ENCODE data around the gene KIAA0232. TPM values are rescaled to one million over a fixed set of nuclear protein-coding genes. Genes with fewer than 3 reads are reported as not detected.

The KIAA0232 gene
- polyA plus RNA-seq, 1 donor (not counting 4 experiments of a cell fraction or from before 2014, with no cell fraction given): 10.0 TPM

- Histone ChIP-seq H3K27me3 (ENCODE audit: control insufficient read depth, extremely low read depth, insufficient read depth, low read length) (peaks cover 33% of the 10 kb centered on the region), H3K79me2 (ENCODE audit: control insufficient read depth, insufficient read depth, low read length) (no peaks in the 10 kb centered on the region), H3K27ac (ENCODE audit: control insufficient read depth, insufficient read depth, low read length) (no peak overlapping the region), H3K4me1 (ENCODE audit: control insufficient read depth, extremely low read depth, insufficient read depth, low read length) (peaks cover 32% of the 10 kb centered on the region), H2AFZ (ENCODE audit: control insufficient read depth, low read length) (no peak overlapping the region), H3K9ac (ENCODE audit: control insufficient read depth, extremely low read depth, insufficient read depth, low read length) (no peak overlapping the region), H3K4me3 (ENCODE audit: control insufficient read depth in 2 of 3, extremely low read depth in 1 of 3, insufficient read depth in 2 of 3, low read depth in 1 of 3, low read length in 3 of 3) (no peak overlapping the region), H4K20me1 (ENCODE audit: control insufficient read depth, extremely low read depth, insufficient read depth, low read length) (no peaks in the 10 kb centered on the region), H3K4me2 (ENCODE audit: control insufficient read depth, extremely low read depth, insufficient read depth, low read depth, low read length) (peak overlapping the region; percentile 12), H3K9me3 (ENCODE audit: control insufficient read depth, low read depth, low read length) (no peaks in the 10 kb centered on the region), H3K36me3 (ENCODE audit: control insufficient read depth in 2 of 2, extremely low read depth in 1 of 2, insufficient read depth in 2 of 2, low read length in 2 of 2) (no peaks in the 10 kb centered on the region), H3K9me1 (ENCODE audit: control insufficient read depth, extremely low read depth, insufficient read depth, low read length) (no peaks in the 10 kb centered on the region)
- no peak for TF ChIP-seq EZH2 (IDR thresholded peaks at IDR 0.05; ENCODE audit: low read length)
- no peak for TF ChIP-seq CTCF (optimal IDR thresholded peaks at IDR 0.05 in 1 of 3, IDR thresholded peaks at IDR 0.05 in 1 of 3, conservative IDR thresholded peaks at IDR 0.05 in 1 of 3; ENCODE audit: extremely low read depth in 1 of 3, insufficient read depth in 2 of 3, low read length in 3 of 3)
- dilution Hi-C loops (cut with MboI; ENCODE audit: extremely low pct_ligation_motif_present, low sequenced_read_pairs): no loop called here
- FAIRE-seq: no peak
- no peak for DNase-seq (ENCODE audit: low read depth, low spot score)
These were observed 9.4 kb upstream of the KIAA0232 start for GRCh38 chr4:6773106-6773505.

GRCh38 chr4:6773616-6774540, 8.6 kb upstream of the KIAA0232 start:
- Histone ChIP-seq H3K79me2 (ENCODE audit: control insufficient read depth, insufficient read depth, low read length) (no peaks in the 10 kb centered on the region), H3K27ac (ENCODE audit: control insufficient read depth, insufficient read depth, low read length) (no peak overlapping the region), H3K4me1 (ENCODE audit: control insufficient read depth, extremely low read depth, insufficient read depth, low read length) (peaks cover 26% of the 10 kb centered on the region), H3K36me3 (ENCODE audit: control insufficient read depth in 2 of 2, extremely low read depth in 1 of 2, insufficient read depth in 2 of 2, low read length in 2 of 2) (no peaks in the 10 kb centered on the region), H3K4me3 (ENCODE audit: control insufficient read depth in 2 of 3, extremely low read depth in 1 of 3, insufficient read depth in 2 of 3, low read depth in 1 of 3, low read length in 3 of 3) (no peak overlapping the region), H3K9me1 (ENCODE audit: control insufficient read depth, extremely low read depth, insufficient read depth, low read length) (no peaks in the 10 kb centered on the region), H4K20me1 (ENCODE audit: control insufficient read depth, extremely low read depth, insufficient read depth, low read length) (no peaks in the 10 kb centered on the region), H3K9me3 (ENCODE audit: control insufficient read depth, low read depth, low read length) (no peaks in the 10 kb centered on the region), H2AFZ (ENCODE audit: control insufficient read depth, low read length) (no peak overlapping the region), H3K9ac (ENCODE audit: control insufficient read depth, extremely low read depth, insufficient read depth, low read length) (no peak overlapping the region), H3K27me3 (ENCODE audit: control insufficient read depth, extremely low read depth, insufficient read depth, low read length) (peaks cover 33% of the 10 kb centered on the region), H3K4me2 (ENCODE audit: control insufficient read depth, extremely low read depth, insufficient read depth, low read depth, low read length) (no peak overlapping the region)
- TF ChIP-seq CTCF (optimal IDR thresholded peaks at IDR 0.05 in 1 of 3, IDR thresholded peaks at IDR 0.05 in 1 of 3, conservative IDR thresholded peaks at IDR 0.05 in 1 of 3; ENCODE audit: extremely low read depth in 1 of 3, insufficient read depth in 2 of 3, low read length in 3 of 3) (no peak), EZH2 (IDR thresholded peaks at IDR 0.05; ENCODE audit: low read length) (no peak)
- DNase-seq (ENCODE audit: low read depth, low spot score): no peak
- FAIRE-seq: no peak
- dilution Hi-C loops (cut with MboI; ENCODE audit: extremely low pct_ligation_motif_present, low sequenced_read_pairs): no loop called here

All from keratinocyte (primary cell).